ENCODE data around the gene ITPR1.

The ITPR1 gene

DNA sequence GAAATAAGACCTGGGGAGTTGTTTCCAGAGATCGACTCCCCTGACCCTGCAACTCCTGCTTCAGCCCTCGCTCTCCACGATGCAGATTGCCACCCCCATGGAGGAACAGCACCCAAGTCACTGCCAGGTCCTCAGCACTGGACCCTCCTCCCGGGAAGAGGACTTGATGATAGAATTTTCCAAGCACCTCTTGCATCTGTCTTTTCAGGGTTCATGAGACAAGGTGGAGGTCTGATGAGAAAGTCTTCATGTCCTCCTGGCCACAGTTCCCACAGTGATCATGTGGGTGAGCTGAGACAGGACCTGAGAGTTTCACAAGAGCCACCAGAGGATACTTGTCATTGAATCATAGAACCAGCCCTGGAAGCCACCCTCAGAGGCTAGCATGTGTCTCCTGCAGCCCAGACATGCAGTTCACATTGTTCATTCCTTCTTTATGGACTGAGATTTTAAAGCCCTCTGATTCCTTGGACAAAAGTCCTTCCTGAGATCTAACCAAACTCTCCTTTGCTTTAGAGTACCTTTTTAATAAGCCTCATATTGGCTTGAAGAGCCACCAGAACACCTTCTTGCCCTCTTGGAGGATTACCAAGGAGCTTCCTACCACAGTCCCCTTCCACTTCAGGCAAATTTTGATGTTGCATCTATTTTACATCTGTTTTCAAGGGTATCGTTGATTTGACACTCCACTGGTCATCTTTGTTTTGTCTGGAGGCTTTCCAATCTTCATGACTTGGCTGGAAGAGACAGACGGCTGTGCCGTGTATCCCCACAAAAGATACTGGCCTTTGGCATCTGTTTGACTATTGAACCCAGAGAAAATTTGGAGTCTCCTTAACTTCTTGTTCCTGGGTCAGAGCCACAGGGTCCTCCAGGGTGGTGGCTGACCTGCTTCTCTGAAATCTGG lies 261.3 kb downstream of the ITPR1 start:
- Histone ChIP-seq H3K4me3 (ENCODE audit: low read depth, low read length) (no peak overlapping the region), H3K27ac (no peak overlapping the region), H3K36me3 (replicated peaks) (no peaks in the 10 kb centered on the region), H3K27me3 (replicated peaks) (no peaks in the 10 kb centered on the region)
- in situ Hi-C loops (cut with HindIII; ENCODE audit: low pct_ligation_motif_present, low sequenced_read_pairs) = no loop called here
- no peak for DNase-seq
- TF ChIP-seq, protein P1, sequence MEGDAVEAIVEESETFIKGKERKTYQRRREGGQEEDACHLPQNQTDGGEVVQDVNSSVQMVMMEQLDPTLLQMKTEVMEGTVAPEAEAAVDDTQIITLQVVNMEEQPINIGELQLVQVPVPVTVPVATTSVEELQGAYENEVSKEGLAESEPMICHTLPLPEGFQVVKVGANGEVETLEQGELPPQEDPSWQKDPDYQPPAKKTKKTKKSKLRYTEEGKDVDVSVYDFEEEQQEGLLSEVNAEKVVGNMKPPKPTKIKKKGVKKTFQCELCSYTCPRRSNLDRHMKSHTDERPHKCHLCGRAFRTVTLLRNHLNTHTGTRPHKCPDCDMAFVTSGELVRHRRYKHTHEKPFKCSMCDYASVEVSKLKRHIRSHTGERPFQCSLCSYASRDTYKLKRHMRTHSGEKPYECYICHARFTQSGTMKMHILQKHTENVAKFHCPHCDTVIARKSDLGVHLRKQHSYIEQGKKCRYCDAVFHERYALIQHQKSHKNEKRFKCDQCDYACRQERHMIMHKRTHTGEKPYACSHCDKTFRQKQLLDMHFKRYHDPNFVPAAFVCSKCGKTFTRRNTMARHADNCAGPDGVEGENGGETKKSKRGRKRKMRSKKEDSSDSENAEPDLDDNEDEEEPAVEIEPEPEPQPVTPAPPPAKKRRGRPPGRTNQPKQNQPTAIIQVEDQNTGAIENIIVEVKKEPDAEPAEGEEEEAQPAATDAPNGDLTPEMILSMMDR (IDR thresholded peaks at IDR 0.05; ENCODE audit: low read depth, low read length, missing control alignments) = no peak

DNA sequence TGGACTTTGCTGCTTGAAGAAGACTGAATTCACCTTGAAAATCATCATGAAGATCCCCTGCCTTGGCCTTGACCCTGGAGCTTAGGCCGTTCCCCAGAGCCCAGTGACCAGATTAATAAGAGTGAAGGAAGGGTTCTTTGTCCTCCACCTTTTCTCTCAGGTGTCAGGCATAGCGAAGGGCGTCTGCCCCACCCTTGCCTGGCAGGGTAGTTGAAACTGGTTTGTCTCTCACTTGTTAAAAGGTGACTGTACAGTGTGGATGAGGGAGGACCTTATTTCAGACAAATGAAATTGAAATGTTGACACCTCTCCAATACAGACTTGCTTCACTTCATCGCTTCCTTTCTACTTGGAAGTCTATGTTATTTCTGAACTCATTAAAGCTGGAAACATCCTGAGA lies 262.4 kb downstream of the ITPR1 start:
- Histone ChIP-seq H3K4me3 (ENCODE audit: low read depth, low read length) (no peak overlapping the region), H3K27ac (no peak overlapping the region), H3K27me3 (replicated peaks) (no peaks in the 10 kb centered on the region), H3K36me3 (replicated peaks) (no peaks in the 10 kb centered on the region)
- DNase-seq = no peak
- in situ Hi-C loops (cut with HindIII; ENCODE audit: low pct_ligation_motif_present, low sequenced_read_pairs) = no loop called here
- TF ChIP-seq, protein P1 (IDR thresholded peaks at IDR 0.05; ENCODE audit: low read depth, low read length, missing control alignments) = no peak

DNA sequence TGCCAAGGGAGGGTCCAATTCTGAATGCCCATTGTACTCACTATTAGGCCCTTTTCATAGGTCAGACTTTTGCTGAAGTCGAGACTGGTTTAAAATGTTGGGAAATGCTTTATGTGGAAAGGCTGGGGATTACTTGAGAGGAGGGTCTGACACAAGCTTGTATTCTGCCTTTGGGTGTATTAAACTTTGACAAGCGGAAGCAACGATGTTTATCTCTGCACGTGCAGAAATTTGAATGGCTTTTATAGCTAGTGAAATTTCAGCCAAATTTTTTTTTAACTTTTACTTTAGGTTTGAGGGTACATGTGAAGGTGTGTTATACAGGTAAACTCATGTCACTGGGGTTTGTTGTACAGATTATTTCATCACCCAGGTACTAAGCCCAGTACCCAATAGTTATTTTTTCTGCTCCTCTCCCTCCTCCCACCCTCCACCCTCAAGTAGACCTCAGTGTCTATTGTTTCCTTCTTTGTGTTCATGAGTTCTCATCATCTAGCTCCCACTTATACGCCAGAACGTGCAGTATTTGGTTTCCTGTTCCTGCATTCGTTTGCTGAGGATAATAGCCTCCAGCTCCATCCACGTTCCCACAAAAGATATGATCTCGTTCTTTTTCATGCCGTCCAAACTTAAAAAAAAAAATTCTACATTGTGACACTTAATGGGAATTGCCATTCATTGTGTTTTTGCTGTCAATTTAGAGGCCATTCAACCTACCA lies 263.1 kb downstream of the ITPR1 start:
- no peak overlapping the region for H3K27ac ChIP-seq
- H3K27me3 ChIP-seq (replicated peaks) = no peaks in the 10 kb centered on the region
- no peak overlapping the region for H3K4me3 ChIP-seq (ENCODE audit: low read depth, low read length)
- no peak for DNase-seq
- TF ChIP-seq, protein P1 (IDR thresholded peaks at IDR 0.05; ENCODE audit: low read depth, low read length, missing control alignments) = no peak
- in situ Hi-C loops (cut with HindIII; ENCODE audit: low pct_ligation_motif_present, low sequenced_read_pairs) = no loop called here
- no peaks in the 10 kb centered on the region for H3K36me3 ChIP-seq (replicated peaks)

DNA sequence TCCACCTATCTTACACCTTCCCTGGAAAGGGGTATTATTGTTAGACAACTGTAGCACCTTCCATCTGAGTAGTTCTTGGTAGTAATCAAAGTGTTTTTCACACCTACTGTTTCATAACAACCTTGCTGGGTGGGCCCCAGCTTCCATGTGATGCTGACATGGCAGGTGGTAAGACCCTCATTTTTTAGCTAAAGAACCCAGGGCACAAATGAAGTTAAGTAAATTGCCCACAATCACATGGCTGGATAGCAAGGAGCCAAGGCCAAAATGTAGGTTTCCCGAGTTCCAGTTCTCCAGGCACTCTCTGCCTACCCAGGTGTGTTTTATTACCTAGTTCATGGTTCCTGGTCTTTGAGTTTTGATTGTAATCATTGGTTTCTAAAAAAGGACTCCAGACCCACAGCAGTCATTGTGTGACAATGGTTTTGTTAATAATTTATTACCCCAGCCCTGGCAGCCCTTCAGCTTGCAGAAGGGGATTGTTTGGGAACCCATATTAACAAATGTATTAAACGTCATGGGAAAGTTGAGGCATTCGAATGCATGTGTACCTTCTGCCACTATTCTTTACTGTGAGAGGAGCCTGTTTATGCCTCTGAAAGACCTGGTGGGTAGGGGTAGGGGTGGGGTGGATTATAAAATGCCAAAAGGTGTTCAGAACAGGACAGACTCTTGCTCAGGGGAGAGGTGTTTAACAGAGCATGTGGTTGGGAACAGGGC lies 263.9 kb downstream of the ITPR1 start:
- no peak for DNase-seq
- TF ChIP-seq, protein P1 (IDR thresholded peaks at IDR 0.05; ENCODE audit: low read depth, low read length, missing control alignments) = no peak
- Histone ChIP-seq H3K27ac (no peak overlapping the region), H3K36me3 (replicated peaks) (no peaks in the 10 kb centered on the region), H3K4me3 (ENCODE audit: low read depth, low read length) (no peak overlapping the region), H3K27me3 (replicated peaks) (no peaks in the 10 kb centered on the region)
- in situ Hi-C loops (cut with HindIII; ENCODE audit: low pct_ligation_motif_present, low sequenced_read_pairs) = no loop called here

DNA sequence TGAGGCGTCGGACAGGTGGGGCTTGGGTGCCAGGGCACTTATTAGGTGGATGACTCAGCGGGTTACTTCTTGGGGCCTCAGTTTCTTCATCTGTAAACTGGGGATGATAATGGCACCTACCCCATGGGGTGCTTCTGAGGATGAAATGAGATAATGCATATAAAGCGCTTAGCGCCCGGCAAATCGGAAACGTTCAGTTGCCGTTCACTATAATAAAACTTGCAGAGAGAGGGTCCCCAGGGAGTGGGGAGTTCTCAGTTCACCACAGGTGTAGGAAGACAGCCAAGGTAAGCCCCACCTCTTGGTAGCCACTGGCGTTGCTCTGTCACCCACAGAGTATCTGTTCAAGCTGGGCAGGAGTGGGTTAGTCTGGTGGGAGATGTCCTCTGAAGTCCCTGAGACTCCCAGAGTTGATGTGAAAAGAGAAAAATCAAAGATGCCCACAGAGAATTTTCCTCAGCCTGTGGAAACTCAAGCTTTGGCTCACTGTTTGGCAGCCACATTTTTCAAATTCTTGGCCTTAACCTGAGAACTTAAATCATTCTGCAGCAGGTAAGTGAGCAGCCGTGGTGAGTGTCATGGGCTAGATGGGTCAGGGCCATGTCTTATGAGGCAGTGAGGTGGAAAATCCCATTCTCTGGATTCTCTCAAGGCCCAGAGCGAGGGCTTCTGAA lies 264.6 kb downstream of the ITPR1 start:
- in situ Hi-C loops (cut with HindIII; ENCODE audit: low pct_ligation_motif_present, low sequenced_read_pairs) = no loop called here

More for the DNA sequence above, 264.6 kb downstream of the ITPR1 start:
- Histone ChIP-seq H3K27me3 (replicated peaks) (no peaks in the 10 kb centered on the region), H3K27ac (no peak overlapping the region), H3K36me3 (replicated peaks) (no peaks in the 10 kb centered on the region), H3K4me3 (ENCODE audit: low read depth, low read length) (no peak overlapping the region)
- no peak for DNase-seq
- TF ChIP-seq, protein P1 (IDR thresholded peaks at IDR 0.05; ENCODE audit: low read depth, low read length, missing control alignments) = no peak
